ENCODE data around the gene QKI. TPM values are rescaled to one million over a fixed set of nuclear protein-coding genes. Genes with fewer than 3 reads are reported as not detected.

Gene QKI
- total and polyA plus RNA-seq, 2 experiments from 2014 or later, result 38.0 to 92.5 TPM

DNA sequence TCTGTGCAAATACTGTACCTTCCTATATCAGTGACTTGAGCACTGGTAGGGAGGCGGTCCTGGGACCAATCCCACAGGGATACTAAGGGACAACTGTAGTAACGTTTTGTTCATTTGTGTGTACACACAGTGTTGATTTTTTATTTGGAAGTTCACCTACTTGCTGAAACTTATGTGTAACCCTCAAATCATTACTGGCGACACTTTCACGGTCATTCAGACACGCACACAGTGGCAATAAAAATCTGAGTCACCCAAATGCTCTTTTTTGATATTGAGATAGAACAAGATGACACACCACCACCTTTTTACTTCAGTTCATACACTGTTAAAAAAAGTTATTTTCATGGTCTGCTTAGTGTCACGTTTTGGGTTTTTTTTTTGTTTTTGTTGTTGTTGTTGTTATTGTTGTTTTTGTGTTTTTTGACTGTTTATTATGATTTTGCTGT, 79.8 kb downstream of the QKI start:
- H3K9me3 ChIP-seq (ENCODE audit: low read depth), result no peaks in the 10 kb centered on the region
- no peak overlapping the region for H3K4me2 ChIP-seq
- no peak for TF ChIP-seq EZH2phosphoT487 (IDR thresholded peaks at IDR 0.05; ENCODE audit: low read depth, severe bottlenecking, unreplicated experiment)
- no peak for TF ChIP-seq EZH2 (IDR thresholded peaks at IDR 0.05; ENCODE audit: borderline replicate concordance)
- TF ChIP-seq, protein P1, sequence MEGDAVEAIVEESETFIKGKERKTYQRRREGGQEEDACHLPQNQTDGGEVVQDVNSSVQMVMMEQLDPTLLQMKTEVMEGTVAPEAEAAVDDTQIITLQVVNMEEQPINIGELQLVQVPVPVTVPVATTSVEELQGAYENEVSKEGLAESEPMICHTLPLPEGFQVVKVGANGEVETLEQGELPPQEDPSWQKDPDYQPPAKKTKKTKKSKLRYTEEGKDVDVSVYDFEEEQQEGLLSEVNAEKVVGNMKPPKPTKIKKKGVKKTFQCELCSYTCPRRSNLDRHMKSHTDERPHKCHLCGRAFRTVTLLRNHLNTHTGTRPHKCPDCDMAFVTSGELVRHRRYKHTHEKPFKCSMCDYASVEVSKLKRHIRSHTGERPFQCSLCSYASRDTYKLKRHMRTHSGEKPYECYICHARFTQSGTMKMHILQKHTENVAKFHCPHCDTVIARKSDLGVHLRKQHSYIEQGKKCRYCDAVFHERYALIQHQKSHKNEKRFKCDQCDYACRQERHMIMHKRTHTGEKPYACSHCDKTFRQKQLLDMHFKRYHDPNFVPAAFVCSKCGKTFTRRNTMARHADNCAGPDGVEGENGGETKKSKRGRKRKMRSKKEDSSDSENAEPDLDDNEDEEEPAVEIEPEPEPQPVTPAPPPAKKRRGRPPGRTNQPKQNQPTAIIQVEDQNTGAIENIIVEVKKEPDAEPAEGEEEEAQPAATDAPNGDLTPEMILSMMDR (IDR thresholded peaks at IDR 0.05; ENCODE audit: poor library complexity), result no peak
- H3K27ac ChIP-seq, result no peak overlapping the region
- peaks cover 95% of the 10 kb centered on the region for H3K79me2 ChIP-seq
- DNase-seq (ENCODE audit: low spot score), result no peak
- H3K27me3 ChIP-seq, result no peaks in the 10 kb centered on the region
- WGBS (ENCODE audit: low lambda C conversion rate, missing lambda C conversion rate), result 85% methylated on average over 6 of the region's 6 CpGs
- H3K36me3 ChIP-seq (replicated peaks; ENCODE audit: insufficient read depth, low read depth), result no peaks in the 10 kb centered on the region
- peaks cover 38% of the 10 kb centered on the region for H4K20me1 ChIP-seq (ENCODE audit: insufficient read depth, poor library complexity, severe bottlenecking)
- H2AFZ ChIP-seq, result no peak overlapping the region
- no peaks in the 10 kb centered on the region for H3K9me2 ChIP-seq (replicated peaks; ENCODE audit: insufficient read depth)
- no peaks in the 10 kb centered on the region for H3K4me1 ChIP-seq (ENCODE audit: insufficient read depth)
- H3K4me3 ChIP-seq, result no peak overlapping the region

DNA sequence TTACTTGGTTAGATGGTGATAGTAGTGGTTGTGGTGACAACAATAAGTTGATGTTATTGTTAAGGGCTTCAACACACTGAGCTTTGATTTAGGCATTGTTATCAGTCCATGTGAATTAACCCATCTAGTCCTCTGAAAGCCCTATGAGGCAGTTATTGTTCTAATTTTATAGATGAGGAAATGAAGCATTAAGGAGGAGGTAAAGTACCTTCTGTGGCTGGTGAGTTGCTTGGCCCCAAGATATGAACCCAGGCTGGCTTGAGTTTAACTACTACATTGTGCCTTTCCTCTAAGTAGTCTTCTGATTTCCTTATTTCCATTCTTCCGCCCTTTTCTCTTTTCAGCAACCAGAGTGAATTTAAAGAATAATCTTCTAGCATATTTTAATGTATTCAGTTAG, 81.7 kb downstream of the QKI start:
- Histone ChIP-seq H3K4me1 (ENCODE audit: insufficient read depth) (no peaks in the 10 kb centered on the region), H3K4me2 (no peak overlapping the region), H2AFZ (no peak overlapping the region), H3K9me3 (ENCODE audit: low read depth) (no peaks in the 10 kb centered on the region), H4K20me1 (ENCODE audit: insufficient read depth, poor library complexity, severe bottlenecking) (peaks cover 38% of the 10 kb centered on the region), H3K36me3 (replicated peaks; ENCODE audit: insufficient read depth, low read depth) (no peaks in the 10 kb centered on the region), H3K27me3 (no peaks in the 10 kb centered on the region), H3K9me2 (replicated peaks; ENCODE audit: insufficient read depth) (no peaks in the 10 kb centered on the region), H3K4me3 (no peak overlapping the region), H3K79me2 (peaks cover 99% of the 10 kb centered on the region), H3K27ac (no peak overlapping the region)
- TF ChIP-seq, protein P1 (IDR thresholded peaks at IDR 0.05; ENCODE audit: poor library complexity), result no peak
- TF ChIP-seq EZH2phosphoT487 (IDR thresholded peaks at IDR 0.05; ENCODE audit: low read depth, severe bottlenecking, unreplicated experiment), result no peak
- no peak for TF ChIP-seq EZH2 (IDR thresholded peaks at IDR 0.05; ENCODE audit: borderline replicate concordance)
- 95% methylated on average over 1 of the region's 1 CpG for WGBS (ENCODE audit: low lambda C conversion rate, missing lambda C conversion rate)
- no peak for DNase-seq (ENCODE audit: low spot score)

DNA sequence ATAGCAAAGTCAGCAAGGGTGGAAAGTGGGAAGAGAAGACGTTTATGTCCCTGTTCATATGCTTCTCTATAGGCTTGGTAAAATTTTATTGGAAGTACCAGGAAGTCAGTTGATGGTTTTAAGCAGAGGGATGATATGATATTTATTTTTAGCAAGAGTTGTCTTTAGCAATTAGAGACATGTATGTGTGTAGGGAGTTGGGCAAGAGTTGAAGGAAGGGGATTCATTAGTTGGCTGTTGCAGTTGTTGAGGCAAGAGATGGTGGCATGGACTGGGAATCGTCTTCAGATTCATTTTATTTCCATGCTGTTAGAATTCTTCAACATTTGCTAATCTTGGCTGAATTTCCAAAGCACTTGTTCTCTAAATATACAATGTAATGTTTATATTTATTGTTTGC, 85.6 kb downstream of the QKI start:
- H3K9me3 ChIP-seq (ENCODE audit: low read depth), result no peaks in the 10 kb centered on the region
- peaks cover 99% of the 10 kb centered on the region for H3K79me2 ChIP-seq
- no peak overlapping the region for H3K27ac ChIP-seq
- H3K4me2 ChIP-seq, result no peak overlapping the region
- no peak overlapping the region for H3K4me3 ChIP-seq
- no peaks in the 10 kb centered on the region for H3K4me1 ChIP-seq (ENCODE audit: insufficient read depth)
- no peaks in the 10 kb centered on the region for H3K27me3 ChIP-seq
- H3K36me3 ChIP-seq (replicated peaks; ENCODE audit: insufficient read depth, low read depth), result no peaks in the 10 kb centered on the region
- no peak overlapping the region for H2AFZ ChIP-seq
- no peak for DNase-seq (ENCODE audit: low spot score)
- no peaks in the 10 kb centered on the region for H3K9me2 ChIP-seq (replicated peaks; ENCODE audit: insufficient read depth)
- TF ChIP-seq EZH2 (IDR thresholded peaks at IDR 0.05; ENCODE audit: borderline replicate concordance) (no peak), EZH2phosphoT487 (IDR thresholded peaks at IDR 0.05; ENCODE audit: low read depth, severe bottlenecking, unreplicated experiment) (no peak)
- TF ChIP-seq, protein P1 (IDR thresholded peaks at IDR 0.05; ENCODE audit: poor library complexity), result no peak
- WGBS (ENCODE audit: low lambda C conversion rate, missing lambda C conversion rate), result 88% methylated on average over 2 of the region's 2 CpGs
- H4K20me1 ChIP-seq (ENCODE audit: insufficient read depth, poor library complexity, severe bottlenecking), result peaks cover 35% of the 10 kb centered on the region

- TF ChIP-seq EZH2 (IDR thresholded peaks at IDR 0.05; ENCODE audit: borderline replicate concordance) (no peak), EZH2phosphoT487 (IDR thresholded peaks at IDR 0.05; ENCODE audit: low read depth, severe bottlenecking, unreplicated experiment) (no peak)
- TF ChIP-seq, protein P1 (IDR thresholded peaks at IDR 0.05; ENCODE audit: poor library complexity), result no peak
- no peak overlapping the region for H3K27ac ChIP-seq
- no peak overlapping the region for H3K4me2 ChIP-seq
- peaks cover 30% of the 10 kb centered on the region for H4K20me1 ChIP-seq (ENCODE audit: insufficient read depth, poor library complexity, severe bottlenecking)
- no peak for DNase-seq (ENCODE audit: low spot score)
- 95% methylated on average over 2 of the region's 2 CpGs for WGBS (ENCODE audit: low lambda C conversion rate, missing lambda C conversion rate)
- no peaks in the 10 kb centered on the region for H3K36me3 ChIP-seq (replicated peaks; ENCODE audit: insufficient read depth, low read depth)
- no peaks in the 10 kb centered on the region for H3K27me3 ChIP-seq
- H3K4me1 ChIP-seq (ENCODE audit: insufficient read depth), result no peaks in the 10 kb centered on the region
- no peak overlapping the region for H3K4me3 ChIP-seq
- H2AFZ ChIP-seq, result no peak overlapping the region
- no peaks in the 10 kb centered on the region for H3K9me2 ChIP-seq (replicated peaks; ENCODE audit: insufficient read depth)
- H3K9me3 ChIP-seq (ENCODE audit: low read depth), result peaks cover 1% of the 10 kb centered on the region
- H3K79me2 ChIP-seq, result peaks cover 99% of the 10 kb centered on the region
These were observed 86.5 kb downstream of the QKI start for GRCh38 chr6:163501026-163501425.

Data from hepatocyte (in vitro differentiated cells).